Measurements from ENCODE around the gene ITIH6. TPM values are rescaled to one million over a fixed set of nuclear protein-coding genes. Genes with fewer than 3 reads are reported as not detected.
"Not testable (repeated sequence)": the region's sequence is repeated elsewhere in the genome, so short reads cannot be mapped to it uniquely, and the experiment has no call there.

The ITIH6 gene
- not detected for total RNA-seq

DNA sequence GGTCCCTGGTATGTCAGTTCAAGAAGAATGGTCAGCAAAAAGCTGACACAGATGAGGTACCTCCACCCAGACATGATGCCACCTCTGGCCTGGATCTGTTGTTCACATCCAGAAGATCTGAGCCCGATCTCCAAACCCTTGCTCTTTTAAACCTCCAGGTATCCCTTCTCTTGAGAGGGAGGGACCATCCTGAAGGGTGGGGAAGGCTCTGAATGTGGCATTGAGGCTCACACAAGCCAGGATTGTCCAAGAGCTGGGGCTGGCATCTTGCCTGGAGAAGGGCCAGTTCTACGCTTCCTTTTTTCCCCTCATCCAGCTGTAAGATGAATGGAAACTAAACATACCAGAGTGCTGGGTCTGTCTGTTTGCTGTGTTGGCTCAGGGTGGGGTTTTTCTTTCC is at the start of gene ITIH6:
ITIH6 (minus strand) TSS at position 119 of the 400 bp plus-strand sequence; CDS start at position 74, 45 bp downstream.
- POLR2A ChIA-PET, result no interaction called here

GRCh38 chrX:54847700-54848099 is 49.6 kb upstream of the ITIH6 start:
- CTCF ChIA-PET, POLR2A ChIA-PET: not testable (repeated sequence)

More for the DNA sequence above, at the start of gene ITIH6:
- CTCF ChIA-PET, result no interaction called here

DNA sequence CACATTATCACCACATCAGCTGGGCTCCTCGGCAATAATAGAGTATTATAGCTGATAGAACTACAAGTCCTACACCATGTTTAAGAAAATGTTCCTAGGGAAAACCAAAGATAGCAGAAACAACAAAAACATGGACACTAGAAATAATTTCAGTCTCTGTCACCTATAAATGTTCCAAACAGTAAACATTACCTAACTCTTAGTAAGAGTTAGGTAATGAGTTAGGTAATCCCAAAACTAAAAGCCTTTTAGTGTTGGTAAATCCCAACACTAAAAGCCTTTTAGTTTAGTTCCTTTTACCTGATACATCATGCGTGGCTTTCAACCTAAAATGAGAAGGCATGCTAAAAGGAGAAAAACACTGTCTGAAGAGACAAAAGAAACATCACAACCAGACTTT is 45.0 kb upstream of the ITIH6 start:
- CTCF ChIA-PET, result no interaction called here
- POLR2A ChIA-PET, result no interaction called here

GRCh38 chrX:54842607-54843006 is 44.6 kb upstream of the ITIH6 start:
- CTCF ChIA-PET, result no interaction called here
- POLR2A ChIA-PET, result no interaction called here

DNA sequence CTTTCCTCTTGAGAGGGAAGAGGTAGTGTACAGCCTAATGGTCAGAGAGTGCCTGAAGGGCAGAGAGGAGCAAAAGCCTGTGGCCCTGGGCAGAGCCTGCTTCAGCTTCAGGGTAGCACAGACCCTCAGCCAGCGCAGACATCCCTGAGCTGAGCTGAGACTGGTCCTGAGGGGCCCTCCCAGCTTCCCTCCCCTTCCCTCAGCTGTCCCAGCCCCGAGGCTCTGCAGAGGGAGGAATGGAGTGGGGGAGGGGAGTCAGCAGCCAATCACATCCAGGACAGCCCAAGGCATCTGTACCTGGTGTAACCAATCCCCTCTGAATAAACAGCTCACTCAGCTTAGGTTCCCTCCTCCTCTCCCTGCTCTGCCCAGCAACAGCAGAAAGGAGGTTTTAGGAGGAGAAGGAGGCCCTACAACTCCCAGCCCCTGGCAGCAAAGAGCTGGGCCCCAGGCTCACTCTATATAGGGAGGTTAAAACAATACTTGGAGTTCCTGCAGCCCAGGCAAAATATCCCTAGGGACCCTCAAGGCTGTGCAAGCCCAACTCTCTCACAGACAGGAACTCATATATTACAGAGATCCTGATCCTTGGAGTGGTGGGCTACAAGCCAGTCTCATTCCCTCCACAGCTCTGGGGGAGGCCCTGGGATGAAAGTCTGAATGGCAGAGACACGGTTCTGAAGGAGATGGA is 43.3 kb upstream of the ITIH6 start:
- POLR2A ChIA-PET, CTCF ChIA-PET: not testable (repeated sequence)

- CTCF ChIA-PET, result no interaction called here
- POLR2A ChIA-PET, result no interaction called here
Observed at GRCh38 chrX:54838583-54838982, 40.5 kb upstream of the ITIH6 start.

DNA sequence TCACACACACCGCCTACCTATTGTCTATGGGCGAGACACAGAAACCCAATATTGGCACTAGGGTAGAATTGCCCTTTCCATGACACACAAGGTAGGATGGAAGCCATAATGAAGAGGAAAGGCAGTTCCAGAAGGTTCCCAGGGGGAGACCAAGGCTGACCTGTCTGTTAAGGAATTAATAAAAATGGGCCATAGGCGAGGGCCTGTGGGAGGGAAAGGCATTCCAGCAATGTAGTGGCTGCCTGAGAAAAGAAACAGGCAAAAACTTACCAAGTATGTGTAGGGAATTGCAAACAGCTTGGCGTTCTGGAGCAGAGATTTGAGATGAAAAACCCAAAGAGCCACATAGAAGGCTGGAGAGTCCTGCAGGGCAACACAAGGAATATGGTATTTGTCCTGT is 28.5 kb upstream of the ITIH6 start:
- POLR2A ChIA-PET, result no interaction called here
- CTCF ChIA-PET, result no interaction called here

DNA sequence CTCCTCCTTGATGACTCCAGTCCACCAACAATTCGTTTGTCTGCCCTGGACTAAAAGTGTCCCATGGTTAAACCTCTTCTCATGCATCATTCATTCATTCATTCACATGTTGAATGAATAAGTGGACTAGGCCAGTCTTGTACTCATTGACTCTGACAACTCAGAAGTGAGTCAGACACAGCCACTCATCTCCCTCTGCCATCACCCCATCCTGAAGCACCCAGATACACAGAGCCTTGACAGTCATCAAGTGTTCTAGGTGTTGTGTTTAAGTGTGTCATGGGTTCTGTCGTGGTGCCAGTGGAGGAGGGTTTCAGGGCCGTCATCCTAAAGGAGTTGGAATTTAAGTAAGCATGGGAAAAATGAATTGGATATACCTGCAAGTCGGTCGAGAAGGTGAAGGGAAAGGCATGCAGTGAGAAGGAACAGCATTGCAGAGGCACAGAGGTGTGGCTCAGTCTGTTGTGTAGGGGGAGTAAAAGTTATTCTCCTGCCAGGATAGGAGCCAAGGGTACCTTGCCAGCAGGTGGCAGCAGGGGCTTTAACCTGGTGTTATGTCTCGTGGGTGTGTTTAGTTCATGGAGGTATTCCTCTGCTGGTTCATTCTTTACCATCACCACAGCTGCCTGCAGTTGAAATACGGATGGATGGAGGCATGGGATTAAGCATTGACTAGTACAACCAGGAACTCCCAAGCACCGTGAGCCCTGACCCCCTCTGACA is 27.8 kb upstream of the ITIH6 start:
- ChIA-PET POLR2A (no interaction called here), CTCF (no interaction called here)

GRCh38 chrX:54824722-54825121 is 26.7 kb upstream of the ITIH6 start:
- POLR2A ChIA-PET, result no interaction called here
- CTCF ChIA-PET, result no interaction called here

GRCh38 chrX:54824195-54824594 is 26.1 kb upstream of the ITIH6 start:
- CTCF ChIA-PET, result no interaction called here
- POLR2A ChIA-PET, result no interaction called here

DNA sequence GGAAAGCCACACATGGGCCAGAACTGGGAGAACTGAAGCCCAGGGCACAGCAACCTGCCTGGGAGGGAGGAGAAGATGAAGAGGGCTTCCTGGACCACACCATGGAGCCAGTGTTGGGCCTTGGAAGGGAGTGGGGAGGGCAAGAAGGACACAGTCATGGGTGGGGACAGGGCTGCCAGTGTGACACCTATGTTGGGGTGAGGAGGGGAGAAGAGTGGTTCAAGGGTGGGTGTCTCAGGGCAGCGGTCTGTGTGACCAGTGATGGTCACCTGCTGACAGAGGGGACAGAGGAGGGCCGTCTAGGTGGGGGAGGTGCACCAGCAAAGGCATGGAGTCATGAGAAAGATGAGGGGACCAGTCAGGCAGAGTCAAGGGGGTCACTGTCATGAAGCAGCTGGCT is 23.3 kb upstream of the ITIH6 start:
- POLR2A ChIA-PET, result no interaction called here

GRCh38 chrX:54820737-54821136 is 22.7 kb upstream of the ITIH6 start:
- POLR2A ChIA-PET, result no interaction called here
- CTCF ChIA-PET, result no interaction called here

More for the DNA sequence above, 23.3 kb upstream of the ITIH6 start:
- CTCF ChIA-PET, result no interaction called here

- ChIA-PET POLR2A (no interaction called here), CTCF (no interaction called here)
Observed at GRCh38 chrX:54819201-54819600, 21.1 kb upstream of the ITIH6 start.

DNA sequence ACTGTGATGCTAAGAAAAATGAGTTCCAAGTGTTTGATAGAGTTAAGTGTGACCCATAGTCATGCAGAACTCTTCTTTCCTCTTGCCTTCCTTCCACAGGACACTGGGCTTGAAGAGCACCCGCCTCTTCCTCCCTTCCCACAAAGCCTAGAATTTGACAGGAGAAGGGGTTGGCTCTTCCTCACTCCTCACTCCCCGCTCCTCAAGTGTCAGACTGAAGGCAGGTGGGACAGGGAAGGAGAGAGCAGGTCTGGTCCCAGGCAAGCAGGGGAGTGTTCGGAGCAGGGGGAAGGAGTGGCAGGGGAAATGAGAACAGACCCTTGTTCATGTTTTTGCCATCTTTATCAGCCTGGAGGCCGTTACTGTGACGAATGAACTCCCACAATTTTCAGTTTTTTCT is 20.2 kb upstream of the ITIH6 start:
- ChIA-PET CTCF (no interaction called here), POLR2A (no interaction called here)

DNA sequence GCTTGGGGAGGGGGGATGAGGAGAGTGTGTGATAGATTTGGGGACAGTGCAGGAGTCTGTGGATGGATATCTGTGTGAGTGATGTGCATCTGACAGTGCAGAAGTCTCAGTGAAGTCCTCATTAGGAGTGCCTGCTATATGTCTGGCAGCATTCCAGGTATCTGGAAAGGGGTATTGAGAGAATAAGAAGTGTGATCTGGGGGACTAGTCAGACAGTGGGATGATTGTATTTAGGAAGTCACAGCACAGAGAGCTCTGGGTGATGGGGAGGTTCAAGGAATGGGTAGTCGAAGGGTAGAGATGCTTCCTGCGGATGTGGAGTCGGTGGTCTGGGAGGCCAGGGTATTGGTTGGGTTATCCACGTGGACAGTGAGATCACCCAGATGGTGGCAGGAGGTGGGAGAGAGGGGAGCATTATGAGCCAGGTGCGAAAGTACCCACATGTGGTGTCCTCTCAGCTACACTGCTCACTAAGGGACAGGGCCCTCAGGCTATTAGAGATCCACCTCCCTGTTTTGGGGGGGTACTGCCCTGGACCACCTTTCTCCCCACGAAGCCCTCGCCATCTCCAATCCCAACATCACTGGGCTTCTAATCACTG is 19.3 kb upstream of the ITIH6 start:
- CTCF ChIA-PET, result no interaction called here
- POLR2A ChIA-PET, result no interaction called here

GRCh38 chrX:54812306-54812705 is 14.3 kb upstream of the ITIH6 start:
- POLR2A ChIA-PET, result no interaction called here
- CTCF ChIA-PET, result no interaction called here

DNA sequence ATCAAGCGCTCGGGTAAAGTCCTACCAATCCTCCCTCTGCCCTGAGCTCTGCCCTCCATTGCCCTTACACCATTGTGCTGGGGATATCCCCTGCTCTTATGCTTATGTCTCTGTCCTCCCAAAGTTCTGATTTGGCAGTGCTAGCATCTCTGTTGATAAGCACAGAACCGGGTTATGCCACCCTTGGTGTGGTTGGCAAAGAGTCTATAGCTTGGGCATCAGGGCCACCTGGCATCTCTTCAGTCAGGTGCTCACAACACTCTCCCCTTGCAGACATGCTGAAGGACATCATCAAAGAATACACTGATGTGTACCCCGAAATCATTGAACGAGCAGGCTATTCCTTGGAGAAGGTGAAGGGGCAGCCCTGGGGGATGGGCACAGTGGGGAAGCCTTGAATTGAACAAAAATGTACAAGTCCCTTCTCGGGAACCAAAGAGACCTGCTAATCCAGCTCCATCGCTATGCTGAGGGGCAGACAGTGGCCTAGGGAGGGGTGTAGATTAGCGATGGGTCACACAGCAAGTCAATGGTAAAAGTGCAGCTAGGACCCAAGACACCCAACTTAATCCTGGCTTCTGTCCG is 13.3 kb upstream of the ITIH6 start:
- ChIA-PET CTCF (no interaction called here), POLR2A (no interaction called here)

- ChIA-PET POLR2A (no interaction called here), CTCF (no interaction called here)
Observed at GRCh38 chrX:54810532-54810931, 12.5 kb upstream of the ITIH6 start.

GRCh38 chrX:54808605-54809483 is 10.8 kb upstream of the ITIH6 start:
- CTCF ChIA-PET, result interaction anchor here (1.7 kb wide), 1 partner anchor 169 kb away, joined by 5 read pairs; no protein-coding TSS in a partner anchor
- POLR2A ChIA-PET, result interaction anchor here (0.6 to 1.5 kb wide), 5 partner anchors 169 to 766 kb away, joined by 3 to 7 read pairs (median 4); partner anchors contain the start of gene GNL3L

- ChIA-PET CTCF (interaction anchor here (1.7 kb wide), 1 partner anchor 168 kb away, joined by 5 read pairs; no protein-coding TSS in a partner anchor), POLR2A (interaction anchor here (0.7 to 1.5 kb wide), 4 partner anchors 169 to 765 kb away, joined by 3 to 7 read pairs (median 4); partner anchors contain the start of gene GNL3L)
Observed at GRCh38 chrX:54808109-54808604, 10.1 kb upstream of the ITIH6 start.

Measured in activated CD8-positive, alpha-beta memory T cell treated with anti-CD3 and anti-CD28 coated beads for 36 hours (primary cell).